Raji (cell line): ENCODE data around the gene CD44.

Source experiments
- POLR2A ChIP-seq: IDR thresholded peaks from 2 replicates; pipeline ENCODE4 v1.6.1; 2011; ENCODE audit warnings: low read depth, low read length, control low read depth; ENCODE audit not compliant: insufficient read depth

The CD44 gene

DNA sequence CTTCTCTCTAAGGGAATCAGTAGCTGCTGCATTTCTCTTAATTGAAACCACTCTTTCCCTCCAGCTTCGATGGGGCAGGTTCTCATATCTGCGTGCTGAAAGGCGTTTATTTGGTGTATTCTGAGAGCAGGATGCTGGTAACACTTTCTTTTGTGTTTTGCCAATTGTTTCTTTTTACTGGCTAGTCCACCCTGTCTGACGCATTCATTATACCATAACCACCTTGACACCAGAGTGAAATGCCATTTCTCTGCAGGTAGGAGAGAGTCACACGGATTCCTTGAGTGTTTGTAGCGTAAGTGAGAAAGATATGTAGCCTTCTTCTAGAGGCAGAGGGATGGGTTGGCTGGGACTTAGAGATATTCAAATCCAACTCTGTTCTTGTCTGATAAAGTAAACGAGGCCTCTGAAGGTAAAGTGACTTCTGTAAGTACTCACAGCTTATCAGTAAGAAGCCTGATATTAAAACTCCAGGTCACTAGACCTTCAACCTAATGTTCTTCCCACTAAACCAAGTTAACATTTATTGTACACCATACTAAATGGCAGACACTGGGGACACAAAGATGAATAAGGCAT, 21.4 kb downstream of the CD44 start:
- TF ChIP-seq POLR2A: no peak

DNA sequence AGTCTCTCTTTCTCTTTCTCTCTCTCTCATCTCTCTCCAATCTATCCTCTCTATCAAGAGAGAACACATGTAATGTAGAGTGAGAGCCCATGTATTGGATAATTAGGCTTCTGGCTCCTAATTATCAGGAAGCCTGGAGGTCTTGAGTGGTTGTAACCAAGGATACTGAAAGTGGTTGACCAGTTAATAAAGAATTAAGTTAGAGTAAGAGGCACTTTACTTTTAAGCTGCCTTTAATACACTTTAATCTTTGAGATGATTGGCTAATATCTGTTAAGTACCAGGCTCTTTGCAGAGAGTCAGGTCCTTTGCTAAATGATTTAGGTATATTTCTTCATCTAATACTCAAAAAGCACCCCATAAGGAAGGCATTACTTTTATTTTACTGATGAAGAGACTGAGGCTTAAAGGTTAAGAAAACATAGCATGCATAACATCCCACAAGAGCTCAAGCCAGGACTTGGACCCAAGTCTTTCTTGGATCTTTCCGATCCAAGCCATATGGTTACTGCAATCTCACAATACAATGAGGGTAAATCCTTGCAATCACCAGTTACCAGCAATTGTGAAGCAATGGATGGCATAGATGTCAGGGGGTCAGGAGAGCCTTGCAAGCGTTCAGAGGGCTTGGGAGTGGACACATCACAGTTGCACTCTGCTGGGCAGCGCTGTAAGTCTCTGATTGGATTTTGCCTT, 22.1 kb downstream of the CD44 start:
- no peak for TF ChIP-seq POLR2A

DNA sequence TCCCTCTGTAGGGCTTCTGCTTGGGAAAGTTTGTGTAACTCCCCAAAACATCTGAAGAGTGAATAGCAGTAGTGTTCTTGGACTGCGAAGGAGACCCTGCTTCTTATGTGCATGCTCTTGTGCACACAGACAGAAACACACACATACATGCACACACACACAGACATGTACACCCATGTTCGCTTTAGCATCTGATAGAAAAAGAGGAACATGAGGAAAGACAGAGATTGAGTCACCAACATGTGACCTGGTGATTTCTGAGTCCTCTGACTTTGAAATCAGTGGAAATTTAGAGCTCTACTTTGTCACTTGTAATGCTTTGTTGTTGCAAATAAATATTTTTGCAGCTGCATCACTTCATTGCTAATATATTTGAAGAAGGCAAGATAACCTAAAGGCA, 23.8 kb downstream of the CD44 start:
- no peak for TF ChIP-seq POLR2A

DNA sequence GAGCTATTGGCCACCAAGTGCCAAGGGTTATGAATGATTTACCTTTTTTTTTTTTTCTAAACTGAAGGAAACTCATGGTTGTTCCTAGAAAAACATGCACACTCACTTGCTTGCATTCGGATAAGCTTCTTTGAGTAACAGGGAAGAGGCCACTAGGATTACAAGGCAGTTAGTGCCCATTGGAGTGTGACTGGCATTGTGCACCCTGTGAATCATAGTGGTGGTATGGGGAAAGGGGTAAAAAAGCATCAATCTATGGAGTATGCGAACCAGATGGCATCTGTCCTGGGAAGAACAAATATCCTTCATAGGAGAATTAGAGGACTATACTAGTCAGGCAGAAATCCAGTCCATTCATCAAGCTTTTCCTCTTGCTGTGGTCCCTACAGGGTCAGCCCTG, 24.2 kb downstream of the CD44 start:
- no peak for TF ChIP-seq POLR2A

DNA sequence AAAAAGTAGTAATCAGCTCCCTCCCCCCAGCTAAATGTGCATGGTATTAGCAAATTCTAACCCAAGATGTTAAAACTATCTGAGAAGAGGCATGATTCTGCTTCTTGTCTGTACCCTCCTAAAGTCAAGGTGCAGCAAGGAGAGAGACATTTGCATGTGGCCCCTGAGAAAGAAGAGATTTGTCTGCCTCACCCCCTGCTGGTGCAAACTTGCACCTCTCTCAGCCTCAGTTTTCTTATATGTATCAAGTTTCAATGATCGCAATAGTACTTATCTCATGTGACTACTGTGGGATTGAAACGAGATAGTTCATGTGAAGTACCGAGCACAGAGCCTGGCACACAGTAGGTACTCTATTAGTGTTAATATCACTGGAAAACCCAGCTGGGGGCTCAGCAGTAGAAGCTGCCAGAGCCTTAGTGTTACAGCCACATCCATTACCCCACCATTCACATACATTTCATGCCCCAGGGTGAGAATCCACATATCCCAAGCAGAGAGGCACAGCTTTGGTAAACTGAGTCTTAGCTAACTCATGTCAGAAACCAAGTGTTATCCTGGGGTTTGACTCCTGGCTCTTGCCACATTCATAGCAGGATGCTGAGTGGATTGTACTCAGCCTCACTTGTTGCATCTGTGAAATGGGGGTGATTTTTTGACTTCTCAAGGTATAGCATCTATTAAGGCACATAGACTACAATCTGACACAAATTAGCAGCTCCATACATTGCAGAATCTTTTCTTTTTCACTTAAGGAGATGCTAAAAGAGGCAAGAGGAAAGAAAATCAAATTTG, 24.9 kb downstream of the CD44 start:
- no peak for TF ChIP-seq POLR2A

DNA sequence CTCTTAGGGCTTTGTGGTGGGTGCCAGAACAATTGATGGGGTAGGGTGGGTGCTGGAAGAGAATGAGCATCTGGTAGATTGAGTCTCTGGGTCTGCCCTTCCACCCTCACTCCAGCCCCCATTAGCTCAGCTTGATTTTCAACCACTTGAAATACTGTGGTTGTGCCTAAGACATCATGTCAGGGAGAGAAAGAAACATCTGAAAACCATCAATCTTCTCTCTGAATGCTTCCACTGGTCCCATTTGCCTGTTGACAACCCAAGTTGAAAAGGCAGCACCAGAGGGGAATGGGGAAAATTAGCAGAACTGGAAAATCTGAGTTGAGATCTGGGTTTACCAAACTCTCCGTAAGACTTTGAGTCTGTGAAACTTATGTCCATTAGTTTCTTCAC, 26.1 kb downstream of the CD44 start:
- TF ChIP-seq POLR2A: no peak

DNA sequence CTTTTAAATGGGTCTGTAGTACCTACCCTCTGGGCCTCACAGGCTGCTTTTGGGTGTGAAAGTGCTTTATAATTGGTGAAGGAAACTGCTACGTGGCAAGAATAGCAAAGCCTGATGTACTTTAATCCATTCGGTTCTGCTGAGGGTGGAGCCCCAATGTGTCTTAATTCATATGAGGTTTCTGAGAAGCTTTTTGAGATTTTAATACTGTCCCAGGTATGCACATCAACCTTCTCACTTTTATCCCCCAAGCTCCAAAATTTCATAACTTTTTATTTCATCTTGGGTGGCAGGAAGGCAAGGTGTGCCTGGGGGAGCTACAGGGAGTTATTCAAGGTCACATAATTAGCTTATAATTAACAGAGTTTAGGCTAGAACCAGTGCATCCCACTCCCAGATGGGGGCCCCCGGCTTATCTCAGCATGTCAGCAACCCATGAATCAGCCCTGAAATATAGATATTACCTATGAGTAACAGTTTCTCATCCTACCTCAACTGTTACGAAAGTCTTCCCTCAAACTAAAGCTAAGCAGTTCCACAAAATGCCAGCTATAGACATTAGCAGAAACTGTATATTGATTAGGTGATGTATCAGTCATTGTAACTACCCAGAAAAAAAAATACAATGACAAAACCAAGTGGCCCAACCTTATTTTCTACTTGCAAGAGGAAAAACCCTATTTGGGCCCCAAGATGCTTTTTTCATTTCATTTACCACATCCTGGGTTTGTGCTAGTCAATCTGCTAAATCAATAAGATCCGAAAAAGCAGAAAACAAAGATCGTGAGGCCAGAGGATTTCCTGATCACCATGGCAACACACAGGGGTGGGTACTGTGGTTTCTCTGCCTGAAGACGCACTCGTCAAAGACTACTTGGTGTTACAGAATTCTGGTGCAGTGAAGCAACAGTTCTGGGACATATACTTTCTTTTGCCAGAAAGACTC, 26.7 kb downstream of the CD44 start:
- TF ChIP-seq POLR2A: no peak

DNA sequence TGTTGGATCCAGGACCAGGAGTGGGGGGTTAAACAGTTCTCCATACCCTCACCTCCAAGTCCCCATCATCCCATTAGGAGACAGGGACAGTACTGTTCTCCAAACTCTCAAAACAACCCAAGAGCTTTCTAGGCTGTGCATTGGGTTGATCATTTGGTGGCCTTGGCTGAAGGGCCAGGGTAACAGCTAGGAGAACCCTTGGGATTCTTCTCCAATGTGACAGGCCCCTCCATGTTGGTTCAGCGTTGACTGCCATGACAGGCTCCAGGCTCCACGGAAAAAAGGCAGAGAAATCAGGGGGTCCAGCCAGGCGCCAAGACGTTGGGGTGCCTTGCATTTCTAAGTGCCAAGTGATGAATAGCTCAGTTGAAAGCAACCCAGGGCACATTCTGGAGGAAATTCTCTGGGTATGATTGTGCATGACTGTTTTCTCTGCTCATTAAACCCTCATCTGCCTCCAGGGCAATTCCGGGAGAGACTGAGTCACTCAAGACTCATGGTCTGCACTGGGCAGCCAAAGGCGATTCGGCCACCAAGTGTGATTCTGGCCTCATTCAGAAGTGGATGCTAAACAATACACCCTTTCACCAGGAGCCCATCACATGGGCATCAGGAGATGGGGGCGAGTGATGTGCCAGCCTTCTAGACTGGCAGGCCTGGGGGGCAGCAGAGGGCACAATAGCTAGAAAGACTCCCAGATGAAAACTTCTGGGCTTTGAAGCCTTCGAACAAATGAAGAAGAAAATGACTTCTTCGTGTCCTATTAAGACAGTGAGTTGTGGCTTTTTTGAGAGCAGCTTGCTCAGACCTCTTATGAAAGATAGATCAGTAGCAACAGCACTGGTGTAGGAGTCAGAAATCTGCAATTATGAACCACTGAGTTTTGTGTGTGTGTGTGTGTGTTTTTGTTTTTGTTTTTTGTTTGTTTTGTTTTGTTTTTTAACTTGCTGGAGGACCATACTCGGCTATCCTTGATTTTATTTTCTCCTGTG, 27.7 kb downstream of the CD44 start:
- no peak for TF ChIP-seq POLR2A

DNA sequence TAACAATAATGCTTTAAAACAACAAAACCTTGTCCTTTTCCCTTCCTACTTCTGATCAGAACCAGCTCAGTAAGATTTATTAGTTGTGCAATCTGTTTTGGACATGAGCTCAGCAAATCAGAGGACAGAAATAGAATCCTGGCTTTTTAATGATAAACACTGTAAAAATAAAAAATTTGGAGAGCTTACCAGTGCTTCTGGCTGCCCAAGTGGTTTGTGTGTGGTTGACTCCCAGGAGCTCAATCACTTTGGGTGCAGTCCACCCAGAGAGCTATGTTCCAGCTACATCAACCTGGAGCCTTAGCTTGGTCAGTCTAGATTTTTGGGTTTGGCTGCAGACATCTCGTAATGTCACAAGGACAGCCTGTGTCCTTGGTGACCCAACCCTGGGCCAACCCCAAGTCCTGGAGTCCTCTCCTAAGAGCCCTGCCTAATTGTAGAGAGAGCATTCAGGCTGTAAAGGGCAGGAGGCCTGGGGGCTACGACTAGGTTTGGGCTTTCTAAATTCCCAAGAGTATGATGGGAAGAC, 28.5 kb downstream of the CD44 start:
- TF ChIP-seq POLR2A: no peak

DNA sequence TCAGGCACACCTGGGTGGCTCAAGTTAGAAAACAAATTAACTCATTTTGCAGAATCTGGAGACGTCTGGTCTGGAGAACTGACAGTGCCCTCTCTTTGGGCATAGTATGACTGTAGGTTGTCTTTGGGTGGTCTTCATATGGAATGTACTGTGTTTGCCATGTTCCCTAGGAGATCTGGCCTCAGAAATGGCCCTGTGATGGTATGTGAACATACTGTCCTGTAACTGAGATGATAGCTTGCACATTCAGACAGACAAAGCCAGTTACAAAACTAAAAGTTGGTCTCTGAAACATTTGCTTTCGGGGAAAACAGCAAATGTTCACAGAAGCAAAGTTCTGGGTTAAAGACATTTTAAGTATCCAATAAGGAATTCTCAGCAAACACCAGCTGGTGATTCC, 29.7 kb downstream of the CD44 start:
- no peak for TF ChIP-seq POLR2A

DNA sequence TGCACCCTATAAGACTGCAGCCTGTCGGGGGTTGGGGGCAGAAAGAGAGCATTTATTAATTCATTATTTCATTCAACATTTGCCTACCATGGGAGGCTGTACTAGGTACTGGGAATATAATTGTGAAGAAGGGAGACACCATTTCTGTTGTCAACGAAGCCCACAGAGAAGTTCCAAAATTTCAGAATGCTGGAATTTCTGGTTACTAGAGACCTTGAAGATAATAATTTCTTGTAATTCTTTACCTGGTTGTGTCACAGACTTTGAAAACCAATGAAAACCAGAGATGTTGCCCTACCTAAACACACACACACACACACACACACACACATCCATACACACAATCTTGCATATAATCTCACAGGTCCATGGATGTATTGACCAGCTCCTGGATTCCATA, 30.1 kb downstream of the CD44 start:
- TF ChIP-seq POLR2A: no peak

DNA sequence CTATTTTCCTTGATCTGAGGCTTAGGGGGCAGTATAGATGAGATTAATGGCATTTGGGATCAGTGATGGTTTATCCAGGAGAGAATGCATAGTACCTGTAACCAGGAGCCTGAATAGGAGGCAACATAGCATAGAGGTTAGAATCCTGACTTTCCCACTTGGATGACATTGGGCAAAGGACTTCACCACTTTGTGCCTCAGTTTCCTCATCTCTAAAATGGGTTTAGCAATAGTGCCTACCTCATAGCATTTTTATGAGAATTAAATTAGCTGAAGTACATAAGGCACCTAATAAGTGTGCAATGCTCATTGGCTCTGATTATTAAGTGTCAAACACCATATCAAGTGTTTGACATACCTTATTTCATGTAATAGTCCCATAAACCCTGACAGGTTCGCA, 30.8 kb downstream of the CD44 start:
- TF ChIP-seq POLR2A: no peak

DNA sequence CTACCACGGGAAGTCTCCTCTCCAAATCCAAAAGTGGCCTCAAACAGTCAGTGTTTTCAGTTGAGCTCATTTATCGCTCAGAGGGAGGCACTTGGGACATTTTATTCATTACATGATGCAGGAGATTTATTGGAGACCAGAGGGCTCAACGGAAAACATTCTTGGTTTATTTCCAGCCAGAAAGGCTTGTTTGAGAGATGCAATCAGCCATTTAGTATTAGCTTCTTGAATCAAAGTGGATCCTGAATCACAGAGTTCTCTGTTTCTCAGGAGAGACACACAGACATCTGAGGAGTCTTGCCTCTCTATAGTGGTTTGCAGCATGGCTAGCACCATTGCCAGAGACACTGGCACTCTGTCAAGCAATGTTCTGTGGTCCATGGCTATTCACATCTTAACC, 31.5 kb downstream of the CD44 start:
- TF ChIP-seq POLR2A: no peak

DNA sequence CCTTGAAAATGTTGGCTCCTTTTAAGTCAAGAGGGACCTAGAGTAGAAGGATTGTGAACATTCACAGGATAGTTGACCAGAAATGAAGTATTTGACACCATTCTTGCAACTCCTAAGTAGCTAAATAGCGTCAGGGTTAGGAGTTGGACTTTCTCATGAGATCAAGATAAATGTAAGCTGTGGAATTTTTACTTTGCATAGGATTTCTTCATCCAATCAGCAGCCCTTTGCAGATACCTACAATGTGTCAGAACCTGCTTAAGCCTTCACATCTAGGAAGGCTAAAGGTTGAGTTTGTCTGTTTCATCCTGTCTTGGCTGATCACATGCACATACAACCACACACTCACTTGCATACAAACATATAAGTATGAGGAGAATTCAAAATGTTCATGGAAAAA, 32.3 kb downstream of the CD44 start:
- no peak for TF ChIP-seq POLR2A
